K562 (cell line): ENCODE measurements around the gene ZC3H10. TPM values are rescaled to one million over a fixed set of nuclear protein-coding genes. Genes with fewer than 3 reads are reported as not detected.

Experiments
- CTCF ChIP-seq, 3 experiments: IDR thresholded peaks in 2 of 3; conservative IDR thresholded peaks in 1 of 3; 2 replicates each; pipeline ENCODE4 v1.5.1; 2011 to 2012; ENCODE audit warnings: low read length in 3 of 3, mild to moderate bottlenecking in 3 of 3, control low read depth in 2 of 3, improper control_type of control experiment in 1 of 3, inconsistent platforms in 1 of 3, low read depth in 1 of 3, mixed read lengths in 1 of 3, moderate library complexity in 1 of 3; ENCODE audit not compliant: insufficient read depth in 2 of 3
- EP300 ChIP-seq: IDR thresholded peaks from 2 replicates; pipeline ENCODE4 v1.6.1; 2012; ENCODE audit warnings: low read length, improper control_type of control experiment
- ETS1 ChIP-seq: conservative IDR thresholded peaks from 2 replicates; pipeline ENCODE4 v1.6.1; 2011; ENCODE audit warnings: low read depth, mild to moderate bottlenecking, low read length; ENCODE audit not compliant: control insufficient read depth
- GTF2A2 ChIP-seq: IDR thresholded peaks from 2 replicates; pipeline ENCODE4 v1.6.1; 2016; ENCODE audit warnings: mild to moderate bottlenecking, missing genetic modification characterization, missing compliant biosample characterization
- HDAC2 ChIP-seq: fragments of 450-650 bp; IDR thresholded peaks from 2 replicates; pipeline ENCODE4 v1.6.1; 2016; ENCODE audit warnings: mild to moderate bottlenecking
- HES1 ChIP-seq: fragments of 450-650 bp; IDR thresholded peaks from 2 replicates; pipeline ENCODE4 v1.6.1; 2016; ENCODE audit warnings: low read depth, mild to moderate bottlenecking, moderate library complexity
- HOMEZ ChIP-seq: fragments of 250-450 bp; sonication (Bioruptor Pico); IDR thresholded peaks from 2 replicates; pipeline ENCODE4 v1.4.0; 2020; ENCODE audit warnings: mild to moderate bottlenecking, moderate library complexity
- KDM4B ChIP-seq, 2 experiments: fragments of 450-650 bp in 1 of 2; sonication (generic) in 1 of 2; IDR thresholded peaks; 2 replicates each; pipeline ENCODE4 v1.6.1; 2016 to 2017; ENCODE audit warnings: borderline replicate concordance in 2 of 2, antibody characterized with exemption in 1 of 2, low read depth in 1 of 2, mild to moderate bottlenecking in 1 of 2
- MAFG ChIP-seq: fragments of 450-650 bp; conservative IDR thresholded peaks from 2 replicates; pipeline ENCODE4 v1.6.1; 2016; ENCODE audit warnings: missing genetic modification characterization, missing compliant biosample characterization
- NR2F6 ChIP-seq: fragments of 450-650 bp; formaldehyde crosslinking; IDR thresholded peaks from 2 replicates; pipeline ENCODE4 v1.4.0; 2020; ENCODE audit warnings: mild to moderate bottlenecking
- PURB ChIP-seq: sonication (generic); formaldehyde crosslinking; IDR thresholded peaks from 2 replicates; pipeline ENCODE4 v1.9.0; 2021; ENCODE audit warnings: low read depth, mild to moderate bottlenecking, missing genetic modification reagents
- RCOR1 ChIP-seq, 2 experiments: IDR thresholded peaks; 2 replicates each; pipeline ENCODE4 v1.6.1; 2012; ENCODE audit warnings: low read depth in 2 of 2, low read length in 2 of 2, borderline replicate concordance in 1 of 2, improper control_type of control experiment in 1 of 2
- SMAD3 ChIP-seq: fragments of 450-650 bp; formaldehyde crosslinking; conservative IDR thresholded peaks from 2 replicates; pipeline ENCODE4 v1.4.0; 2020; ENCODE audit warnings: mild to moderate bottlenecking
- SRF ChIP-seq, 2 experiments: fragments of 250-450, 450-650 bp in 1 of 2; sonication (Bioruptor Pico) in 1 of 2; sonication (generic) in 1 of 2; formaldehyde crosslinking; IDR thresholded peaks; 2 replicates each; pipeline versions ENCODE4 v1.5.0 to v1.5.1; 2020 to 2022; ENCODE audit warnings: mild to moderate bottlenecking in 1 of 2, missing genetic modification reagents in 1 of 2
- TAL1 ChIP-seq: fragments of 450-650 bp; IDR thresholded peaks from 2 replicates; pipeline ENCODE4 v1.6.1; 2016; ENCODE audit warnings: mild to moderate bottlenecking
- TCF7L2 ChIP-seq: fragments of 150-350 bp; IDR thresholded peaks from 2 replicates; pipeline ENCODE4 v1.6.1; 2016; ENCODE audit warnings: low read depth, mild to moderate bottlenecking, low read length, moderate library complexity
- XRCC3 ChIP-seq: fragments of 450-650 bp; IDR thresholded peaks from 2 replicates; pipeline ENCODE4 v1.6.1; 2017; ENCODE audit warnings: mild to moderate bottlenecking, moderate library complexity
- ZBTB26 ChIP-seq: fragments of 450-650 bp; formaldehyde crosslinking; IDR thresholded peaks from 2 replicates; pipeline ENCODE4 v1.4.0; 2022; ENCODE audit warnings: missing genetic modification characterization
- ZKSCAN8 ChIP-seq: fragments of 200-800 bp; sonication (Bioruptor generic); IDR thresholded peaks from 2 replicates; pipeline ENCODE4 v1.6.1; 2016; ENCODE audit warnings: missing genetic modification characterization, missing compliant biosample characterization
- ZNF143 ChIP-seq: sonication (generic); formaldehyde crosslinking; IDR thresholded peaks from 2 replicates; pipeline ENCODE4 v1.9.0; 2022; ENCODE audit warnings: mild to moderate bottlenecking, missing genetic modification reagents
- ZNF184 ChIP-seq: sonication (generic); formaldehyde crosslinking; IDR thresholded peaks from 2 replicates; pipeline ENCODE4 v1.5.0; 2020; ENCODE audit warnings: missing genetic modification reagents
- ZNF354B ChIP-seq: fragments of 250-450 bp; sonication (Bioruptor Pico); IDR thresholded peaks from 2 replicates; pipeline ENCODE4 v1.4.0; 2020
- polyA plus RNA-seq, 8 experiments: library from polyadenylated mRNA; depleted of rRNA in 4 of 8; stranded (reverse) in 5 of 8; unstranded in 3 of 8; fragments of >200 nt; fragmentation: Nextera tagmentation in 2 of 8; fragmentation: Illumina TruSeq in 1 of 8; extraction: Ambion mirVana in 2 of 8; extraction: Trizol in 1 of 8; gene quantifications; 2 replicates each; pipeline versions ENCODE4 v1.2.1 to v1.2.3, GENCODE V29; 2011 to 2014; ENCODE audit warnings: inconsistent platforms in 1 of 8, missing spikeins in 1 of 8
- total RNA-seq, 7 experiments: library from RNA; depleted of rRNA in 6 of 7; stranded (reverse); fragments of >200 nt in 6 of 7; fragmentation: Illumina TruSeq in 2 of 7; extraction: Trizol in 2 of 7; gene quantifications; 2 replicates each; pipeline versions ENCODE4 v1.2.1 to v1.2.3, GENCODE V29; 2011 to 2021; ENCODE audit warnings: low replicate concordance in 1 of 7

ZC3H10 gene
- total and polyA plus RNA-seq, 9 of the 15 experiments (the other 6 are each of a cell fraction or from before 2014, with no cell fraction given): 0.31 to 4.1 (median 1.6) TPM

- TF ChIP-seq HOMEZ: no peak
- no peak for TF ChIP-seq ZNF184
- TF ChIP-seq SRF (CRISPR knock-in tag; IDR thresholded peaks at IDR 0.05): peak in 1 of 2 experiments; percentile 58; a peak in 1 of 4 replicates
- TF ChIP-seq PURB (CRISPR knock-in tag): no peak
- TF ChIP-seq KDM4B (IDR thresholded peaks at IDR 0.05; ENCODE audit: borderline replicate concordance in 2 of 2, low read depth in 1 of 2): 0 out of 4 replicates have a peak, but pooled peaks of 1 of the 2 experiments have one; percentile 75
- TF ChIP-seq XRCC3: no peak
- TF ChIP-seq RCOR1 (IDR thresholded peaks at IDR 0.05; ENCODE audit: borderline replicate concordance in 1 of 2, low read depth in 2 of 2, low read length in 2 of 2): peak in 1 of 2 experiments; percentile 47; a peak in 1 of 4 replicates
- no peak for TF ChIP-seq GTF2A2 (tag)
- no peak for TF ChIP-seq ZBTB26
- TF ChIP-seq EP300: no peak
- no peak; a peak in 1 of 6 replicates for TF ChIP-seq CTCF (IDR thresholded peaks at IDR 0.05 in 2 of 3, conservative IDR thresholded peaks at IDR 0.05 in 1 of 3; ENCODE audit: insufficient read depth in 2 of 3, low read depth in 1 of 3, low read length in 3 of 3)
- TF ChIP-seq SMAD3 (CRISPR knock-in tag): no peak
- no peak for TF ChIP-seq HES1
- no peak for TF ChIP-seq MAFG (tag)
- TF ChIP-seq ETS1: peak; percentile 96
- peak; percentile 99 for TF ChIP-seq ZNF143 (CRISPR knock-in tag)
- TF ChIP-seq TCF7L2: no peak
- no peak for TF ChIP-seq ZNF354B (CRISPR knock-in tag)
- no peak for TF ChIP-seq TAL1
- TF ChIP-seq HDAC2: 0 out of 2 replicates have a peak, but pooled peaks have one; percentile 6
- TF ChIP-seq NR2F6 (CRISPR knock-in tag): no peak
- TF ChIP-seq ZKSCAN8 (CRISPR knock-in tag): no peak
These were observed 13.8 kb upstream of the ZC3H10 start, which contains the start of gene PA2G4 (continued) for GRCh38 chr12:56104109-56104814.
